Activated CD4-positive, alpha-beta T cell treated with anti-CD3 and anti-CD28 coated beads, Interleukin-2, amount 50 U/mL, for 4 hours (primary cell): Measurements from ENCODE around the gene GLI3.

ENCODE experiments used
- DNase-seq, 2 experiments: peaks; one replicate each; pipeline ENCODE4 v3.0.0-alpha.2; 2020

Gene GLI3

GRCh38 chr7:41912426-41912825, 324.6 kb downstream of the GLI3 start:
- DNase-seq = no peak

- DNase-seq = no peak
Measured at GRCh38 chr7:41911792-41912191, 325.2 kb downstream of the GLI3 start.
